GM23338 (cell line): Measurements from ENCODE around the gene PRUNE2. TPM values are rescaled to one million over a fixed set of nuclear protein-coding genes. Genes with fewer than 3 reads are reported as not detected.

Experiments used
- ATAC-seq: fragments of 200-7000 bp; cut with Tn5 transposase; 3 replicates; pipeline ENCODE4 v1.9.1; 2020
- DNase-seq: peaks from one replicate; pipeline ENCODE4 v3.0.0-alpha.2; 2015; ENCODE audit warnings: low spot score
- H2AFZ ChIP-seq: fragments of 200-600 bp; sonication (generic); 2 replicates; pipeline ENCODE4 v1.8.0; 2016; ENCODE audit warnings: antibody characterized with exemption, mild to moderate bottlenecking, moderate library complexity
- H3F3A ChIP-seq: fragments of 200-600 bp; sonication (generic); replicated peaks from 2 replicates; pipeline ENCODE4 v1.8.0; 2017; ENCODE audit warnings: antibody characterized with exemption, mixed run types, low read depth
- H3K27ac ChIP-seq: fragments of 200-600 bp; sonication (generic); 2 replicates; pipeline ENCODE4 v1.6.1; 2016; ENCODE audit warnings: low read depth
- H3K27me3 ChIP-seq: fragments of 200-600 bp; sonication (generic); 2 replicates; pipeline ENCODE4 v1.8.0; 2016; ENCODE audit warnings: mild to moderate bottlenecking, mixed run types, moderate library complexity; ENCODE audit not compliant: insufficient read depth
- H3K36me3 ChIP-seq: fragments of 200-600 bp; sonication (generic); 2 replicates; pipeline ENCODE4 v1.8.0; 2016; ENCODE audit warnings: mild to moderate bottlenecking; ENCODE audit not compliant: insufficient read depth
- H3K4me1 ChIP-seq: fragments of 200-600 bp; sonication (generic); 2 replicates; pipeline ENCODE4 v1.8.0; 2016; ENCODE audit warnings: mild to moderate bottlenecking, moderate library complexity; ENCODE audit not compliant: insufficient read depth
- H3K4me2 ChIP-seq: fragments of 200-600 bp; sonication (generic); 2 replicates; pipeline ENCODE4 v1.7.1; 2017; ENCODE audit warnings: mixed run types
- H3K4me3 ChIP-seq: fragments of 200-600 bp; sonication (generic); 2 replicates; pipeline ENCODE4 v1.6.1; 2016; ENCODE audit warnings: mixed run types
- H3K79me2 ChIP-seq: fragments of 200-600 bp; sonication (generic); replicated peaks from 2 replicates; pipeline ENCODE4 v1.8.0; 2017; ENCODE audit warnings: mild to moderate bottlenecking; ENCODE audit not compliant: insufficient read depth
- H3K9me2 ChIP-seq: fragments of 200-600 bp; sonication (generic); 2 replicates; pipeline ENCODE4 v1.8.0; 2017; ENCODE audit not compliant: insufficient read depth
- H4K20me1 ChIP-seq: fragments of 200-600 bp; sonication (generic); replicated peaks from 2 replicates; pipeline ENCODE4 v1.8.0; 2017; ENCODE audit warnings: mild to moderate bottlenecking; ENCODE audit not compliant: insufficient read depth
- H3K27ac Mint-ChIP-seq: 2 replicates; pipeline ENCODE4 v1.8.0; 2020; ENCODE audit warnings: inconsistent platforms, mild to moderate bottlenecking, moderate library complexity, mixed read lengths
- H3K27me3 Mint-ChIP-seq: 3 replicates; pipeline ENCODE4 v1.8.0; 2022; ENCODE audit warnings: low read depth, mild to moderate bottlenecking, moderate library complexity, mixed read lengths, inconsistent platforms; ENCODE audit not compliant: insufficient read depth, poor library complexity
- H3K36me3 Mint-ChIP-seq: 3 replicates; pipeline ENCODE4 v1.8.0; 2021; ENCODE audit warnings: low read depth, mild to moderate bottlenecking, inconsistent platforms, moderate library complexity, mixed read lengths
- H3K4me1 Mint-ChIP-seq: 3 replicates; pipeline ENCODE4 v1.8.0; 2020; ENCODE audit warnings: mild to moderate bottlenecking, inconsistent platforms, mixed read lengths
- H3K4me3 Mint-ChIP-seq: 3 replicates; pipeline ENCODE4 v1.8.0; 2021; ENCODE audit warnings: moderate library complexity, mild to moderate bottlenecking, inconsistent platforms, mixed read lengths
- H3K9me3 Mint-ChIP-seq: 3 replicates; pipeline ENCODE4 v1.8.0; 2020; ENCODE audit warnings: moderate library complexity, mild to moderate bottlenecking, inconsistent platforms, mixed read lengths
- CTCF ChIP-seq, 2 experiments: fragments of 200-600 bp in 1 of 2; sonication (generic) in 1 of 2; conservative IDR thresholded peaks; 2 replicates each; pipeline versions ENCODE4 v1.5.1 to v1.6.1; 2016 to 2017; ENCODE audit warnings: antibody characterized with exemption in 2 of 2, low read depth in 2 of 2, mild to moderate bottlenecking in 2 of 2, moderate library complexity in 1 of 2
- EZH2 ChIP-seq: fragments of 200-600 bp; sonication (generic); IDR thresholded peaks from one replicate; pipeline ENCODE4 v1.8.0; 2017; ENCODE audit warnings: antibody characterized with exemption, mild to moderate bottlenecking, low read depth; ENCODE audit not compliant: unreplicated experiment
- EZH2phosphoT487 ChIP-seq: fragments of 200-600 bp; sonication (generic); IDR thresholded peaks from one replicate; pipeline ENCODE4 v1.8.1; 2018; ENCODE audit warnings: antibody characterized with exemption; ENCODE audit not compliant: unreplicated experiment
- JUNB ChIP-seq: IDR thresholded peaks from one replicate; pipeline ENCODE4 v1.6.1; 2016; ENCODE audit warnings: antibody characterized with exemption; ENCODE audit not compliant: unreplicated experiment
- REST ChIP-seq: IDR thresholded peaks from one replicate; pipeline ENCODE4 v1.6.1; 2018; ENCODE audit warnings: antibody characterized with exemption; ENCODE audit not compliant: unreplicated experiment
- ZNF331 ChIP-seq: fragments of 250-450 bp; sonication (Bioruptor Pico); IDR thresholded peaks from 2 replicates; pipeline ENCODE4 v1.5.0; 2020; ENCODE audit warnings: low read depth, mild to moderate bottlenecking, moderate library complexity
- ZNF462 ChIP-seq: fragments of 250-450 bp; sonication (Bioruptor Pico); IDR thresholded peaks from 2 replicates; pipeline ENCODE4 v1.5.0; 2020; ENCODE audit warnings: mild to moderate bottlenecking, moderate library complexity
- polyA plus RNA-seq: library from polyadenylated mRNA; unstranded; fragments of >200 nt; fragmentation: Nextera tagmentation; extraction: Ambion mirVana; gene quantifications from 2 replicates; pipeline ENCODE4 v1.2.1, GENCODE V29; 2016
- total RNA-seq: library from RNA; depleted of rRNA; stranded (reverse); fragments of >200 nt; shearing (Covaris generic); gene quantifications from 2 replicates; pipeline ENCODE4 v1.2.3, GENCODE V29; 2014

The PRUNE2 gene
- total and polyA plus RNA-seq, 2 experiments from 2014 or later, result 10.6 to 26.5 TPM

GRCh38 chr9:76704593-76705204 is 201.2 kb downstream of the PRUNE2 start:
- H3K4me3 Mint-ChIP-seq, result no peak overlapping the region
- no peaks in the 10 kb centered on the region for H3K79me2 ChIP-seq
- no peak overlapping the region for H3K27ac Mint-ChIP-seq
- no peaks in the 10 kb centered on the region for H3K27me3 ChIP-seq
- no peaks in the 10 kb centered on the region for H4K20me1 ChIP-seq
- ATAC-seq (peak; percentile 74), DNase-seq (peak; percentile 88)
- no peaks in the 10 kb centered on the region for H3K9me2 ChIP-seq
- peaks cover 4% of the 10 kb centered on the region; the same call in 1 of the 2 replicates for H3K36me3 ChIP-seq
- no peak overlapping the region for H3K4me3 ChIP-seq
- no peaks in the 10 kb centered on the region for H3K36me3 Mint-ChIP-seq
- no peak for TF ChIP-seq JUNB
- TF ChIP-seq ZNF462 (CRISPR knock-in tag), result no peak
- TF ChIP-seq EZH2, result no peak
- TF ChIP-seq ZNF331 (CRISPR knock-in tag), result no peak
- no peak for TF ChIP-seq EZH2phosphoT487
- no peak for TF ChIP-seq REST
- peak; percentile 82 to 86 for TF ChIP-seq CTCF (conservative IDR thresholded peaks at IDR 0.05; ENCODE audit: low read depth in 2 of 2)
- no peak overlapping the region for H3K4me2 ChIP-seq
- no peaks in the 10 kb centered on the region for H3K9me3 Mint-ChIP-seq
- peaks cover 11% of the 10 kb centered on the region for H3K4me1 Mint-ChIP-seq
- no peak overlapping the region for H3K27ac ChIP-seq
- H2AFZ ChIP-seq, result no peak overlapping the region
- H3F3A ChIP-seq, result no peaks in the 10 kb centered on the region
- no peaks in the 10 kb centered on the region; the same call in 1 of the 2 replicates for H3K4me1 ChIP-seq
- H3K27me3 Mint-ChIP-seq, result peaks cover 3% of the 10 kb centered on the region
